ENCODE measurements around the gene BAG3. TPM values are rescaled to one million over a fixed set of nuclear protein-coding genes. Genes with fewer than 3 reads are reported as not detected.
A peak's percentile ranks its signal among the peaks of the same experiment; 100 is the strongest.

The BAG3 gene
- total RNA-seq, 2 experiments from 2014 or later = 20.9 to 24.3 TPM

GRCh38 chr10:119725517-119725827 is 74.3 kb downstream of the BAG3 start:
- CTCF ChIA-PET = interaction anchor here (0.9 to 2.0 kb wide), 7 partner anchors 10 to 114 kb away, joined by 3 to 12 read pairs (median 4); no protein-coding TSS in a partner anchor
- H3K27ac Mint-ChIP-seq = peak overlapping the region; percentile 55

GRCh38 chr10:119725828-119726675 is 74.9 kb downstream of the BAG3 start, which contains the start of gene INPP5F:
INPP5F (plus strand) TSS chr10:119726050; CDS start chr10:119726263, 213 bp downstream.
- H3K9me3 Mint-ChIP-seq = no peaks in the 10 kb centered on the region

More at GRCh38 chr10:119725517-119725827, 74.3 kb downstream of the BAG3 start:
- peak overlapping the region; percentile 68 for H3K4me3 Mint-ChIP-seq
- peaks cover 2% of the 10 kb centered on the region for H3K36me3 Mint-ChIP-seq (ENCODE audit: low read depth)
- no peak for DNase-seq
- no peaks in the 10 kb centered on the region for H3K9me3 Mint-ChIP-seq
- H3K27me3 Mint-ChIP-seq (ENCODE audit: low read depth) = no peaks in the 10 kb centered on the region
- peaks cover 41% of the 10 kb centered on the region for H3K4me1 Mint-ChIP-seq (ENCODE audit: low read depth)
- intact Hi-C loops (cut with micrococcal nuclease) = loop anchor here (1.0 to 10.0 kb wide), 8 partner anchors 20 to 971 kb away; partner anchors contain the start of genes BAG3, CACUL1, MCMBP and RGS10

GRCh38 chr10:119726676-119727261 is 75.6 kb downstream of the BAG3 start:
- H3K36me3 Mint-ChIP-seq (ENCODE audit: low read depth) = peaks cover 2% of the 10 kb centered on the region

More at GRCh38 chr10:119725828-119726675, 74.9 kb downstream of the BAG3 start, which contains the start of gene INPP5F:
- H3K4me1 Mint-ChIP-seq (ENCODE audit: low read depth) = peaks cover 41% of the 10 kb centered on the region
- no peaks in the 10 kb centered on the region for H3K27me3 Mint-ChIP-seq (ENCODE audit: low read depth)
- DNase-seq = peak; percentile 100
- H3K4me3 Mint-ChIP-seq = peak within 1 kb of the TSS; percentile 88
- intact Hi-C loops (cut with micrococcal nuclease) = loop anchor here (1.0 to 10.0 kb wide), 11 partner anchors 21 to 971 kb away; partner anchors contain the start of genes BAG3, CACUL1, MCMBP and RGS10
- peak within 1 kb of the TSS; percentile 78 for H3K27ac Mint-ChIP-seq
- CTCF ChIA-PET = interaction anchor here (0.8 to 2.0 kb wide), 9 partner anchors 9 to 146 kb away, joined by 3 to 12 read pairs (median 4); no protein-coding TSS in a partner anchor
- peaks cover 2% of the 10 kb centered on the region for H3K36me3 Mint-ChIP-seq (ENCODE audit: low read depth)

More at GRCh38 chr10:119726676-119727261, 75.6 kb downstream of the BAG3 start:
- CTCF ChIA-PET = interaction anchor here (0.8 to 3.4 kb wide), 8 partner anchors 9 to 145 kb away, joined by 3 to 16 read pairs (median 4); no protein-coding TSS in a partner anchor
- Mint-ChIP-seq H3K4me3 (peak overlapping the region; percentile 88), H3K27ac (peak overlapping the region; percentile 78), H3K4me1 (ENCODE audit: low read depth) (peaks cover 41% of the 10 kb centered on the region), H3K9me3 (no peaks in the 10 kb centered on the region), H3K27me3 (ENCODE audit: low read depth) (no peaks in the 10 kb centered on the region)
- intact Hi-C loops (cut with micrococcal nuclease) = loop anchor here (1.0 to 10.0 kb wide), 6 partner anchors 58 to 972 kb away; partner anchors contain the start of genes CACUL1, RGS10, SEC23IP and TIAL1
- no peak for DNase-seq

Other genes with a start within 250 kb of the BAG3 start
- 100 to 1,000 TPM; 234 to 240 TPM for gene RGS10, start 108.7 kb upstream of the BAG3 start, total RNA-seq
- 100 to 1,000 TPM; 184 to 192 TPM for gene TIAL1, start 54.4 kb upstream of the BAG3 start, total RNA-seq
- 10 to 100 TPM; 10.5 to 10.9 TPM for gene INPP5F, start 74.7 kb downstream of the BAG3 start, total RNA-seq
- gene MCMBP, start 221.5 kb downstream of the BAG3 start, total RNA-seq = 10 to 100 TPM; 76.9 to 77.7 TPM
- gene SEC23IP, start 241.3 kb downstream of the BAG3 start, total RNA-seq = 10 to 100 TPM; 49.0 to 55.2 TPM